Measurements from ENCODE around the gene CFAP61. TPM values are rescaled to one million over a fixed set of nuclear protein-coding genes. Genes with fewer than 3 reads are reported as not detected.

Gene CFAP61
- total RNA-seq, 1 donor from 2014 or later: not detected

GRCh38 chr20:20184149-20184548 is 131.8 kb downstream of the CFAP61 start:
- H3K9ac ChIP-seq (ENCODE audit: low read length): no peak overlapping the region
- Mint-ChIP-seq H3K4me1 (ENCODE audit: low read depth, unreplicated experiment) (no peaks in the 10 kb centered on the region), H3K9me3 (ENCODE audit: unreplicated experiment) (no peaks in the 10 kb centered on the region), H3K27ac (ENCODE audit: unreplicated experiment) (no peak overlapping the region), H3K4me3 (ENCODE audit: unreplicated experiment) (no peak overlapping the region), H3K36me3 (ENCODE audit: low read depth, unreplicated experiment) (no peaks in the 10 kb centered on the region), H3K27me3 (ENCODE audit: low read depth, unreplicated experiment) (peaks cover 2% of the 10 kb centered on the region)
- DNase-seq (ENCODE audit: low read depth): no peak
- TF ChIP-seq CTCF (IDR thresholded peaks at IDR 0.05; ENCODE audit: insufficient read depth, low read depth, low read length) (no peak), EZH2 (IDR thresholded peaks at IDR 0.05; ENCODE audit: insufficient read depth, low read length) (no peak)
- H3K27ac ChIP-seq (ENCODE audit: low read depth, low read length): no peak overlapping the region
- FAIRE-seq: no peak
- no peak overlapping the region for H3K4me3 ChIP-seq (ENCODE audit: insufficient read depth, low read depth, low read length)
- H3K9me3 ChIP-seq (ENCODE audit: insufficient read depth, low read depth, low read length): no peaks in the 10 kb centered on the region
- no peaks in the 10 kb centered on the region for H3K4me1 ChIP-seq (ENCODE audit: insufficient read depth, low read length)
- H3K27me3 ChIP-seq (ENCODE audit: insufficient read depth, low read length): no peaks in the 10 kb centered on the region
- no peak overlapping the region for H2AFZ ChIP-seq (ENCODE audit: low read depth, low read length)
- H3K36me3 ChIP-seq (ENCODE audit: insufficient read depth, low read length): no peaks in the 10 kb centered on the region
- no peaks in the 10 kb centered on the region for H3K79me2 ChIP-seq (ENCODE audit: insufficient read depth, low read length)
- H3K4me2 ChIP-seq (ENCODE audit: low read length): no peak overlapping the region
- H4K20me1 ChIP-seq (ENCODE audit: insufficient read depth, low read length): no peaks in the 10 kb centered on the region

GRCh38 chr20:20184706-20185105 is 132.4 kb downstream of the CFAP61 start:
- no peak overlapping the region for H3K9ac ChIP-seq (ENCODE audit: low read length)
- no peak for FAIRE-seq
- TF ChIP-seq CTCF (IDR thresholded peaks at IDR 0.05; ENCODE audit: insufficient read depth, low read depth, low read length): no peak
- TF ChIP-seq EZH2 (IDR thresholded peaks at IDR 0.05; ENCODE audit: insufficient read depth, low read length): no peak

GRCh38 chr20:20188647-20189046 is 136.3 kb downstream of the CFAP61 start:
- no peak for TF ChIP-seq EZH2 (IDR thresholded peaks at IDR 0.05; ENCODE audit: insufficient read depth, low read length)
- H3K4me3 ChIP-seq (ENCODE audit: insufficient read depth, low read depth, low read length): no peak overlapping the region
- Mint-ChIP-seq H3K36me3 (ENCODE audit: low read depth, unreplicated experiment) (no peaks in the 10 kb centered on the region), H3K4me1 (ENCODE audit: low read depth, unreplicated experiment) (no peaks in the 10 kb centered on the region), H3K9me3 (ENCODE audit: unreplicated experiment) (peaks cover 2% of the 10 kb centered on the region), H3K27ac (ENCODE audit: unreplicated experiment) (no peak overlapping the region), H3K4me3 (ENCODE audit: unreplicated experiment) (no peak overlapping the region), H3K27me3 (ENCODE audit: low read depth, unreplicated experiment) (peaks cover 9% of the 10 kb centered on the region)
- no peaks in the 10 kb centered on the region for H3K36me3 ChIP-seq (ENCODE audit: insufficient read depth, low read length)
- DNase-seq (ENCODE audit: low read depth): no peak
- H3K4me2 ChIP-seq (ENCODE audit: low read length): no peak overlapping the region
- H2AFZ ChIP-seq (ENCODE audit: low read depth, low read length): no peak overlapping the region
- no peaks in the 10 kb centered on the region for H3K79me2 ChIP-seq (ENCODE audit: insufficient read depth, low read length)
- FAIRE-seq: no peak
- no peaks in the 10 kb centered on the region for H4K20me1 ChIP-seq (ENCODE audit: insufficient read depth, low read length)
- H3K4me1 ChIP-seq (ENCODE audit: insufficient read depth, low read length): no peaks in the 10 kb centered on the region
- H3K27me3 ChIP-seq (ENCODE audit: insufficient read depth, low read length): no peaks in the 10 kb centered on the region
- H3K9me3 ChIP-seq (ENCODE audit: insufficient read depth, low read depth, low read length): no peaks in the 10 kb centered on the region
- no peak overlapping the region for H3K27ac ChIP-seq (ENCODE audit: low read depth, low read length)
- H3K9ac ChIP-seq (ENCODE audit: low read length): no peak overlapping the region

More at GRCh38 chr20:20184706-20185105, 132.4 kb downstream of the CFAP61 start:
- Mint-ChIP-seq H3K27me3 (ENCODE audit: low read depth, unreplicated experiment) (peaks cover 2% of the 10 kb centered on the region), H3K27ac (ENCODE audit: unreplicated experiment) (no peak overlapping the region), H3K4me3 (ENCODE audit: unreplicated experiment) (no peak overlapping the region), H3K36me3 (ENCODE audit: low read depth, unreplicated experiment) (no peaks in the 10 kb centered on the region), H3K4me1 (ENCODE audit: low read depth, unreplicated experiment) (no peaks in the 10 kb centered on the region), H3K9me3 (ENCODE audit: unreplicated experiment) (no peaks in the 10 kb centered on the region)
- Histone ChIP-seq H2AFZ (ENCODE audit: low read depth, low read length) (no peak overlapping the region), H3K4me1 (ENCODE audit: insufficient read depth, low read length) (no peaks in the 10 kb centered on the region), H4K20me1 (ENCODE audit: insufficient read depth, low read length) (no peaks in the 10 kb centered on the region), H3K4me2 (ENCODE audit: low read length) (no peak overlapping the region), H3K9me3 (ENCODE audit: insufficient read depth, low read depth, low read length) (no peaks in the 10 kb centered on the region), H3K79me2 (ENCODE audit: insufficient read depth, low read length) (no peaks in the 10 kb centered on the region), H3K36me3 (ENCODE audit: insufficient read depth, low read length) (no peaks in the 10 kb centered on the region), H3K27me3 (ENCODE audit: insufficient read depth, low read length) (no peaks in the 10 kb centered on the region), H3K4me3 (ENCODE audit: insufficient read depth, low read depth, low read length) (no peak overlapping the region), H3K27ac (ENCODE audit: low read depth, low read length) (no peak overlapping the region)
- no peak for DNase-seq (ENCODE audit: low read depth)

Measured in astrocyte (in vitro differentiated cells and primary cell).